SK-N-SH (cell line): ENCODE measurements around the gene ZPR1. TPM values are rescaled to one million over a fixed set of nuclear protein-coding genes. Genes with fewer than 3 reads are reported as not detected.
"Not testable (repeated sequence)": the region's sequence is repeated elsewhere in the genome, so short reads cannot be mapped to it uniquely, and the experiment has no call there.

ENCODE experiments used
- CTCF ChIA-PET: fragments of 300-600, 350-600 bp; formaldehyde crosslinking; extraction: SDS; loops from one replicate; lab custom pipeline; 2021; lab: Yijun Ruan, JAX
- POLR2A ChIA-PET: fragments of 350-600 bp; sonication (Branson Sonifier 250); formaldehyde crosslinking; extraction: SDS; loops from one replicate; lab custom pipeline; 2020; ENCODE audit warnings: antibody characterized with exemption, inconsistent platforms; lab: Yijun Ruan, JAX
- DNase-seq: peaks from one replicate; pipeline ENCODE4 v3.0.0; 2012
- H2AFZ ChIP-seq: fragments of 200-600 bp; sonication (generic); 2 replicates; pipeline ENCODE4 v1.8.1; 2016; ENCODE audit warnings: antibody characterized with exemption, mild to moderate bottlenecking, low read depth
- H3F3A ChIP-seq: fragments of 200-600 bp; sonication (generic); replicated peaks from 2 replicates; pipeline ENCODE3; 2016; ENCODE audit warnings: antibody characterized with exemption, mild to moderate bottlenecking; ENCODE audit not compliant: insufficient read depth
- H3K27ac ChIP-seq, 2 experiments: fragments of 200-500 bp in 1 of 2; fragments of 200-600 bp in 1 of 2; sonication (Bioruptor generic) in 1 of 2; sonication (generic), shearing (Covaris generic) in 1 of 2; 2 replicates each; pipeline versions ENCODE4 v1.5.1 to v1.6.1; 2014 to 2016; ENCODE audit warnings: low read depth in 2 of 2, inconsistent platforms in 1 of 2, low read length in 1 of 2, mild to moderate bottlenecking in 1 of 2, mixed read lengths in 1 of 2
- H3K27me3 ChIP-seq: fragments of 200-600 bp; sonication (generic), shearing (Covaris generic); 2 replicates; pipeline ENCODE4 v1.6.1; 2016; ENCODE audit warnings: mixed run types; ENCODE audit not compliant: insufficient read depth
- H3K36me3 ChIP-seq, 2 experiments: fragments of 200-500 bp in 1 of 2; fragments of 200-600 bp in 1 of 2; sonication (Bioruptor generic) in 1 of 2; sonication (generic) in 1 of 2; replicated peaks in 1 of 2; 2 replicates each; pipeline versions ENCODE3 to v1.5.1; 2014 to 2016; ENCODE audit warnings: low read length in 1 of 2, mild to moderate bottlenecking in 1 of 2; ENCODE audit not compliant: insufficient read depth in 2 of 2, control insufficient read depth in 1 of 2
- H3K4me1 ChIP-seq, 2 experiments: fragments of 200-500 bp in 1 of 2; fragments of 200-600 bp in 1 of 2; sonication (Bioruptor generic) in 1 of 2; sonication (generic), shearing (Covaris generic) in 1 of 2; 2 replicates each; pipeline versions ENCODE4 v1.5.1 to v1.6.1; 2014 to 2016; ENCODE audit warnings: low read depth in 1 of 2, low read length in 1 of 2, mixed run types in 1 of 2; ENCODE audit not compliant: insufficient read depth in 2 of 2, control insufficient read depth in 1 of 2
- H3K4me2 ChIP-seq: fragments of 200-600 bp; sonication (generic), shearing (Covaris generic); 2 replicates; pipeline ENCODE4 v1.6.1; 2017; ENCODE audit warnings: mixed run types
- H3K4me3 ChIP-seq, 2 experiments: fragments of 200-500 bp in 1 of 2; fragments of 200-600 bp in 1 of 2; sonication (Bioruptor generic) in 1 of 2; sonication (generic), shearing (Covaris generic) in 1 of 2; 2 replicates each; pipeline versions ENCODE4 v1.5.1 to v1.8.1; 2014 to 2016; ENCODE audit warnings: low read depth in 2 of 2, inconsistent platforms in 1 of 2, low read length in 1 of 2, mild to moderate bottlenecking in 1 of 2, mixed read lengths in 1 of 2, moderate library complexity in 1 of 2
- H3K79me2 ChIP-seq: fragments of 200-600 bp; sonication (generic); 2 replicates; pipeline ENCODE4 v1.8.1; 2017; ENCODE audit warnings: mild to moderate bottlenecking; ENCODE audit not compliant: insufficient read depth
- H3K9ac ChIP-seq: fragments of 200-600 bp; sonication (generic); 2 replicates; pipeline ENCODE4 v1.6.1; 2017; ENCODE audit warnings: mixed run types
- H3K9me2 ChIP-seq: fragments of 200-600 bp; sonication (generic); 2 replicates; pipeline ENCODE4 v1.6.1; 2017; ENCODE audit warnings: mixed run types
- H3K9me3 ChIP-seq: fragments of 200-600 bp; sonication (generic); 2 replicates; pipeline ENCODE4 v1.6.1; 2017; ENCODE audit warnings: mixed run types, mild to moderate bottlenecking, moderate library complexity
- H4K20me1 ChIP-seq: fragments of 200-600 bp; sonication (generic); 2 replicates; pipeline ENCODE4 v1.6.1; 2017; ENCODE audit warnings: mild to moderate bottlenecking, mixed run types; ENCODE audit not compliant: insufficient read depth
- ELF1 ChIP-seq: IDR thresholded peaks from 2 replicates; pipeline ENCODE4 v1.4.0; 2012
- EP300 ChIP-seq, 2 experiments: IDR thresholded peaks; 2 replicates each; pipeline versions ENCODE4 v1.4.0 to v1.6.1; 2012; ENCODE audit warnings: borderline replicate concordance in 1 of 2, low read depth in 1 of 2, low read length in 1 of 2
- GATA2 ChIP-seq: sonication (generic); formaldehyde crosslinking; IDR thresholded peaks from 2 replicates; pipeline ENCODE4 v1.5.0; 2020; ENCODE audit warnings: mild to moderate bottlenecking, missing genetic modification reagents
- JUND ChIP-seq: IDR thresholded peaks from 2 replicates; pipeline ENCODE4 v1.4.0; 2012
- MXI1 ChIP-seq: IDR thresholded peaks from 2 replicates; pipeline ENCODE4 v1.6.1; 2012; ENCODE audit warnings: mild to moderate bottlenecking, low read depth, low read length, improper control_type of control experiment
- NFIC ChIP-seq: IDR thresholded peaks from 2 replicates; pipeline ENCODE4 v1.4.0; 2012; ENCODE audit warnings: borderline replicate concordance
- POLR2AphosphoS5 ChIP-seq: IDR thresholded peaks from 2 replicates; pipeline ENCODE4 v1.6.1; 2012; ENCODE audit warnings: low read depth, low read length
- RAD21 ChIP-seq: IDR thresholded peaks from 2 replicates; pipeline ENCODE4 v1.6.1; 2012; ENCODE audit warnings: mild to moderate bottlenecking, low read length
- RCOR1 ChIP-seq: fragments of 150-350 bp; IDR thresholded peaks from 2 replicates; pipeline ENCODE4 v1.6.1; 2017; ENCODE audit warnings: antibody characterized with exemption, low read length
- SIN3A ChIP-seq: IDR thresholded peaks from 2 replicates; pipeline ENCODE4 v1.6.1; 2012; ENCODE audit warnings: low read depth, mild to moderate bottlenecking, low read length, moderate library complexity, borderline replicate concordance
- TEAD4 ChIP-seq: IDR thresholded peaks from 2 replicates; pipeline ENCODE4 v1.4.0; 2012; ENCODE audit warnings: mild to moderate bottlenecking, borderline replicate concordance; ENCODE audit not compliant: insufficient read depth
- WGBS: methylation state at CpG from one replicate; pipeline ENCODE4 v1.1.6; 2017; ENCODE audit warnings: low lambda C conversion rate; 5-methylcytosine and 5-hydroxymethylcytosine counted together
- polyA plus RNA-seq, 3 experiments: library from polyadenylated mRNA; depleted of rRNA; stranded (reverse); fragments of >200 nt; gene quantifications; 2 replicates each; pipeline ENCODE4 v1.2.3, GENCODE V29; 2012
- TF ChIP-seq, protein P1 (sequence below): fragments of 150-350 bp; IDR thresholded peaks from 2 replicates; pipeline ENCODE4 v1.6.1; 2016; ENCODE audit warnings: mild to moderate bottlenecking, low read depth, low read length
- TF ChIP-seq, protein P2 (sequence below): fragments of 150-350 bp; IDR thresholded peaks from 2 replicates; pipeline ENCODE4 v1.6.1; 2017; ENCODE audit warnings: antibody characterized with exemption, low read length, low read depth, borderline replicate concordance
- TF ChIP-seq, protein P3 (sequence below): fragments of 200-600 bp; sonication (generic); IDR thresholded peaks from 2 replicates; pipeline ENCODE4 v1.6.1; 2017; ENCODE audit warnings: antibody characterized with exemption, mild to moderate bottlenecking, moderate library complexity
- TF ChIP-seq, protein P4 (sequence below): IDR thresholded peaks from 2 replicates; pipeline ENCODE4 v1.4.0; 2012; ENCODE audit warnings: low read depth, borderline replicate concordance

The ZPR1 gene
- polyA plus RNA-seq, 1 of the 3 experiments (the other 2 are of a cell fraction), result 52.4 TPM

DNA sequence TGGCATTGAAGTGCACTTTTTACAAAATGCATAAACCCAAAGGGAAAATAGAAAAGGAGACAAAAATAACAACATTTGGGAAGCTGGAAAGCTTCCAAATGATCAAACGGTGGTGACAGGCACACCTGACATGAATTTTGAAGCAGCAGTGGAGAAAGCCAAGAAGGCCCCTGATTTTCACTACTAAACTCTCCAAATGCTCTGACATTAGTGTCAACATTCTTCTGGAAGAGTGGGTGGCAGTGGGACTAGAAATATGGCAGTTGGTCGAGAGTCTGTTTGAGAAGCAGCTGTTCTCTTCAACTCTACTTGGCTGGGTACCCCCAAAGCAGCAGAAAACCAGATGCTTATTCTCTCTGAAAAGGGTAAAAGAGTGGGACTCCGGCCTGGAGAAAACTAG, 16.2 kb upstream of the ZPR1 start (continued):
- TF ChIP-seq RCOR1, result no peak
- TF ChIP-seq MXI1, result no peak

DNA sequence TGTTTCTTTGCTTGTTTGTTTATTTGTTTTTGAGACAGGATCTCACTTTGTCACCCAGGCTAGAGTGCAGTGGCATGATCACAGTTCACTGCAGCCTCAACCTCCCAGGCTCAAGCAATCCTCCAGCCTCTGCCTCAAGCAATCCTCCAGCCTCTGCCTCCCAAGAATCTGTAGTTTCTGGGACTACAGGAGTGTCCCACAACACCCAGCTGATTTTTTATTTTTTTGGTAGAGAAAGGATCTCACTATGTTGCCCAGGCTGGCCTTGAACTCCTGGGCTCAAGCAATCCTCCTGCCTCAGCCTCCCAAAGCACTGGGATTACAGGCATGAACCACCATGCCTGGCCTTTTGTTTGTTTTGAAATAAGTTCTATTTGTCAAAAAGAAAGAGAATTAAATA, 13.8 kb upstream of the ZPR1 start:
- H4K20me1 ChIP-seq, POLR2A ChIA-PET, H3F3A ChIP-seq, H3K27ac ChIP-seq, H3K27me3 ChIP-seq, H3K4me2 ChIP-seq, H3K4me3 ChIP-seq, H3K4me1 ChIP-seq, H3K9ac ChIP-seq, H3K36me3 ChIP-seq, H2AFZ ChIP-seq, H3K79me2 ChIP-seq, H3K9me2 ChIP-seq, H3K9me3 ChIP-seq, DNase-seq: not testable (repeated sequence)
- CTCF ChIA-PET, result interaction anchor here (1.6 kb wide), 1 partner anchor 11 kb away, joined by 4 read pairs; the partner anchor contains the start of gene APOA5

DNA sequence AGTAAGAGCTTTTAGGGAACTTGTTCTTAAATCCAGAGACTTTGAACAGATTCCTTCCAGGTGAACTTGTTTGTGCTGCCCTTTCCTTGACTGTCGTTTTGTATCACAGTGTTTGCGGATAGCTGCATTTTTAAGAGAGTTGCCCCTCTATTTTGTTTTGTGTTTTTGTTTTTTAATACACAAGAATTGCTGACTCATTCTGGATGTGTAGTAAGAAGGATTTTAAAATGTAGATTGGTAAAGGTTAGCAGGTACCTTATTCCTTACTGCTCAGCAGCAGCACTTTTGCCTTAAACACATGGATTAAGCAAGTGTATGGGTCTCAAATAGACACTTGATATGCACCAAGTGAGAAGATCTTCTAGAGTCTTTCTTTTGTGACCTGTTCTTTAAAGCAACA, 12.8 kb upstream of the ZPR1 start:
- Histone ChIP-seq H3K4me2 (no peak overlapping the region), H3F3A (no peaks in the 10 kb centered on the region), H3K9me3 (no peaks in the 10 kb centered on the region), H3K79me2 (no peaks in the 10 kb centered on the region)
- DNase-seq, result no peak
- TF ChIP-seq ELF1 (no peak), GATA2 (CRISPR knock-in tag) (no peak), NFIC (no peak), EP300 (IDR thresholded peaks at IDR 0.05; ENCODE audit: borderline replicate concordance in 1 of 2, low read depth in 1 of 2, low read length in 1 of 2) (no peak), POLR2AphosphoS5 (no peak), TEAD4 (no peak), SIN3A (no peak), RAD21 (no peak), JUND (no peak)
- TF ChIP-seq, protein P1, sequence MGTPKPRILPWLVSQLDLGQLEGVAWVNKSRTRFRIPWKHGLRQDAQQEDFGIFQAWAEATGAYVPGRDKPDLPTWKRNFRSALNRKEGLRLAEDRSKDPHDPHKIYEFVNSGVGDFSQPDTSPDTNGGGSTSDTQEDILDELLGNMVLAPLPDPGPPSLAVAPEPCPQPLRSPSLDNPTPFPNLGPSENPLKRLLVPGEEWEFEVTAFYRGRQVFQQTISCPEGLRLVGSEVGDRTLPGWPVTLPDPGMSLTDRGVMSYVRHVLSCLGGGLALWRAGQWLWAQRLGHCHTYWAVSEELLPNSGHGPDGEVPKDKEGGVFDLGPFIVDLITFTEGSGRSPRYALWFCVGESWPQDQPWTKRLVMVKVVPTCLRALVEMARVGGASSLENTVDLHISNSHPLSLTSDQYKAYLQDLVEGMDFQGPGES, result no peak
- TF ChIP-seq, protein P2, sequence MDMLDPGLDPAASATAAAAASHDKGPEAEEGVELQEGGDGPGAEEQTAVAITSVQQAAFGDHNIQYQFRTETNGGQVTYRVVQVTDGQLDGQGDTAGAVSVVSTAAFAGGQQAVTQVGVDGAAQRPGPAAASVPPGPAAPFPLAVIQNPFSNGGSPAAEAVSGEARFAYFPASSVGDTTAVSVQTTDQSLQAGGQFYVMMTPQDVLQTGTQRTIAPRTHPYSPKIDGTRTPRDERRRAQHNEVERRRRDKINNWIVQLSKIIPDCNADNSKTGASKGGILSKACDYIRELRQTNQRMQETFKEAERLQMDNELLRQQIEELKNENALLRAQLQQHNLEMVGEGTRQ, result no peak
- TF ChIP-seq, protein P3, sequence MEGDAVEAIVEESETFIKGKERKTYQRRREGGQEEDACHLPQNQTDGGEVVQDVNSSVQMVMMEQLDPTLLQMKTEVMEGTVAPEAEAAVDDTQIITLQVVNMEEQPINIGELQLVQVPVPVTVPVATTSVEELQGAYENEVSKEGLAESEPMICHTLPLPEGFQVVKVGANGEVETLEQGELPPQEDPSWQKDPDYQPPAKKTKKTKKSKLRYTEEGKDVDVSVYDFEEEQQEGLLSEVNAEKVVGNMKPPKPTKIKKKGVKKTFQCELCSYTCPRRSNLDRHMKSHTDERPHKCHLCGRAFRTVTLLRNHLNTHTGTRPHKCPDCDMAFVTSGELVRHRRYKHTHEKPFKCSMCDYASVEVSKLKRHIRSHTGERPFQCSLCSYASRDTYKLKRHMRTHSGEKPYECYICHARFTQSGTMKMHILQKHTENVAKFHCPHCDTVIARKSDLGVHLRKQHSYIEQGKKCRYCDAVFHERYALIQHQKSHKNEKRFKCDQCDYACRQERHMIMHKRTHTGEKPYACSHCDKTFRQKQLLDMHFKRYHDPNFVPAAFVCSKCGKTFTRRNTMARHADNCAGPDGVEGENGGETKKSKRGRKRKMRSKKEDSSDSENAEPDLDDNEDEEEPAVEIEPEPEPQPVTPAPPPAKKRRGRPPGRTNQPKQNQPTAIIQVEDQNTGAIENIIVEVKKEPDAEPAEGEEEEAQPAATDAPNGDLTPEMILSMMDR, result no peak
- TF ChIP-seq, protein P4, sequence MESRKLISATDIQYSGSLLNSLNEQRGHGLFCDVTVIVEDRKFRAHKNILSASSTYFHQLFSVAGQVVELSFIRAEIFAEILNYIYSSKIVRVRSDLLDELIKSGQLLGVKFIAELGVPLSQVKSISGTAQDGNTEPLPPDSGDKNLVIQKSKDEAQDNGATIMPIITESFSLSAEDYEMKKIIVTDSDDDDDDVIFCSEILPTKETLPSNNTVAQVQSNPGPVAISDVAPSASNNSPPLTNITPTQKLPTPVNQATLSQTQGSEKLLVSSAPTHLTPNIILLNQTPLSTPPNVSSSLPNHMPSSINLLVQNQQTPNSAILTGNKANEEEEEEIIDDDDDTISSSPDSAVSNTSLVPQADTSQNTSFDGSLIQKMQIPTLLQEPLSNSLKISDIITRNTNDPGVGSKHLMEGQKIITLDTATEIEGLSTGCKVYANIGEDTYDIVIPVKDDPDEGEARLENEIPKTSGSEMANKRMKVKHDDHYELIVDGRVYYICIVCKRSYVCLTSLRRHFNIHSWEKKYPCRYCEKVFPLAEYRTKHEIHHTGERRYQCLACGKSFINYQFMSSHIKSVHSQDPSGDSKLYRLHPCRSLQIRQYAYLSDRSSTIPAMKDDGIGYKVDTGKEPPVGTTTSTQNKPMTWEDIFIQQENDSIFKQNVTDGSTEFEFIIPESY, result no peak
- TF ChIP-seq, all 33 proteins: peak for 0
- Histone ChIP-seq H3K9me2 (no peaks in the 10 kb centered on the region), H3K27me3 (no peaks in the 10 kb centered on the region), H3K4me1 (no peaks in the 10 kb centered on the region), H3K36me3 (no peaks in the 10 kb centered on the region), H3K9ac (no peak overlapping the region), H2AFZ (no peak overlapping the region), H3K27ac (no peak overlapping the region), H4K20me1 (no peaks in the 10 kb centered on the region), H3K4me3 (no peak overlapping the region)
- ChIA-PET POLR2A (no interaction called here), CTCF (interaction anchor here (0.7 to 1.6 kb wide), 4 partner anchors 9 to 21 kb away, joined by 3 to 6 read pairs (median 4); partner anchors contain the start of gene APOA5)
- WGBS, result 97% methylated on average over 2 of the region's 2 CpGs
